H9 (cell line): ENCODE measurements around the gene GALNT5. TPM values are rescaled to one million over a fixed set of nuclear protein-coding genes. Genes with fewer than 3 reads are reported as not detected.

ENCODE experiments used
- DNase-seq: peaks from one replicate; pipeline ENCODE4 v3.0.0-alpha.2; 2017
- H2AFZ ChIP-seq: one replicate; pipeline ENCODE4 v1.6.1; 2013; ENCODE audit warnings: mild to moderate bottlenecking, low read length, control low read depth, moderate library complexity
- H2AK5ac ChIP-seq: 2 replicates; pipeline ENCODE4 v1.6.1; 2013; ENCODE audit warnings: low read length, control low read depth, mixed read lengths; ENCODE audit not compliant: insufficient read length
- H2BK120ac ChIP-seq: one replicate; pipeline ENCODE4 v1.6.1; 2013; ENCODE audit warnings: low read depth, mild to moderate bottlenecking, low read length, control low read depth, inconsistent platforms; ENCODE audit not compliant: poor library complexity, severe bottlenecking
- H2BK12ac ChIP-seq: 2 replicates; pipeline ENCODE4 v1.6.1; 2013; ENCODE audit warnings: low read length, control low read depth, mixed read lengths, low read depth; ENCODE audit not compliant: insufficient read length
- H2BK15ac ChIP-seq: 2 replicates; pipeline ENCODE4 v1.6.1; 2013; ENCODE audit warnings: low read depth, low read length, control low read depth
- H2BK20ac ChIP-seq: one replicate; pipeline ENCODE4 v1.6.1; 2013; ENCODE audit warnings: low read depth, mild to moderate bottlenecking, low read length, control low read depth, inconsistent platforms; ENCODE audit not compliant: poor library complexity, severe bottlenecking
- H2BK5ac ChIP-seq: 2 replicates; pipeline ENCODE4 v1.6.1; 2013; ENCODE audit warnings: low read length, control low read depth, mixed read lengths; ENCODE audit not compliant: insufficient read length
- H3K14ac ChIP-seq: 2 replicates; pipeline ENCODE4 v1.6.1; 2013; ENCODE audit warnings: low read length, control low read depth; ENCODE audit not compliant: insufficient read depth
- H3K18ac ChIP-seq: 2 replicates; pipeline ENCODE4 v1.6.1; 2013; ENCODE audit warnings: low read depth, mild to moderate bottlenecking, mixed read lengths, low read length, control low read depth; ENCODE audit not compliant: insufficient read length
- H3K23ac ChIP-seq: 2 replicates; pipeline ENCODE4 v1.6.1; 2013; ENCODE audit warnings: low read length, control low read depth, mixed read lengths, low read depth; ENCODE audit not compliant: insufficient read length
- H3K23me2 ChIP-seq: 2 replicates; pipeline ENCODE4 v1.6.1; 2013; ENCODE audit warnings: low read depth, mild to moderate bottlenecking, mixed read lengths, low read length, control low read depth; ENCODE audit not compliant: insufficient read length, poor library complexity, severe bottlenecking
- H3K27ac ChIP-seq: 2 replicates; pipeline ENCODE4 v1.5.1; 2013; ENCODE audit warnings: low read length, control low read depth, mixed read lengths, low read depth; ENCODE audit not compliant: insufficient read length
- H3K27me3 ChIP-seq: 2 replicates; pipeline ENCODE4 v1.6.1; 2013; ENCODE audit warnings: low read length, control low read depth, inconsistent platforms; ENCODE audit not compliant: insufficient read depth
- H3K4ac ChIP-seq: 2 replicates; pipeline ENCODE4 v1.6.1; 2013; ENCODE audit warnings: low read depth, mild to moderate bottlenecking, control low read depth, inconsistent platforms, low read length, moderate library complexity
- H3K4me1 ChIP-seq: 2 replicates; pipeline ENCODE4 v1.6.1; 2013; ENCODE audit warnings: low read length, control low read depth, inconsistent platforms; ENCODE audit not compliant: insufficient read depth
- H3K4me2 ChIP-seq: 2 replicates; pipeline ENCODE4 v1.6.1; 2013; ENCODE audit warnings: low read length, control low read depth, mixed read lengths; ENCODE audit not compliant: insufficient read length, insufficient read depth
- H3K56ac ChIP-seq: 2 replicates; pipeline ENCODE4 v1.6.1; 2013; ENCODE audit warnings: low read depth, mild to moderate bottlenecking, mixed read lengths, low read length, control low read depth; ENCODE audit not compliant: insufficient read length
- H3K79me1 ChIP-seq: 2 replicates; pipeline ENCODE4 v1.6.1; 2013; ENCODE audit warnings: low read depth, mild to moderate bottlenecking, moderate library complexity, low read length, control low read depth, inconsistent platforms; ENCODE audit not compliant: insufficient read depth, poor library complexity, severe bottlenecking
- H3K79me2 ChIP-seq: 2 replicates; pipeline ENCODE4 v1.6.1; 2013; ENCODE audit warnings: low read length, control low read depth, inconsistent platforms; ENCODE audit not compliant: insufficient read depth
- H3K9ac ChIP-seq: 2 replicates; pipeline ENCODE4 v1.6.1; 2013; ENCODE audit warnings: low read length, control low read depth, mixed read lengths; ENCODE audit not compliant: insufficient read length; ENCODE audit errors: extremely low read depth
- H3K9me3 ChIP-seq: one replicate; pipeline ENCODE4 v1.6.1; 2013; ENCODE audit warnings: low read depth, low read length, inconsistent platforms; ENCODE audit not compliant: control insufficient read depth
- H3T11ph ChIP-seq: one replicate; pipeline ENCODE4 v1.6.1; 2013; ENCODE audit warnings: mild to moderate bottlenecking, low read length, control low read depth, inconsistent platforms
- H4K20me1 ChIP-seq: one replicate; pipeline ENCODE4 v1.6.1; 2013; ENCODE audit not compliant: control insufficient read depth, insufficient read length, insufficient read depth
- H4K5ac ChIP-seq: 2 replicates; pipeline ENCODE4 v1.6.1; 2013; ENCODE audit warnings: low read depth, mild to moderate bottlenecking, mixed read lengths, low read length, control low read depth; ENCODE audit not compliant: insufficient read length
- H4K8ac ChIP-seq: replicated peaks from 2 replicates; pipeline ENCODE4 v1.6.1; 2013; ENCODE audit warnings: low read length, control low read depth, mixed read lengths, low read depth; ENCODE audit not compliant: insufficient read length
- H4K91ac ChIP-seq: 2 replicates; pipeline ENCODE4 v1.6.1; 2013; ENCODE audit warnings: low read depth, mild to moderate bottlenecking, moderate library complexity, mixed read lengths, low read length, control low read depth; ENCODE audit not compliant: insufficient read length
- H3K27ac Mint-ChIP-seq, 3 experiments: 2 replicates in 2 of 3; 3 replicates in 1 of 3; pipeline ENCODE4 v1.8.0; 2020 to 2021; ENCODE audit warnings: mixed read lengths in 3 of 3, mild to moderate bottlenecking in 1 of 3, moderate library complexity in 1 of 3
- H3K27me3 Mint-ChIP-seq: 2 replicates; pipeline ENCODE4 v1.8.0; 2021; ENCODE audit warnings: low read depth, mild to moderate bottlenecking, moderate library complexity, mixed read lengths
- H3K36me3 Mint-ChIP-seq, 3 experiments: 2 replicates in 2 of 3; 3 replicates in 1 of 3; pipeline ENCODE4 v1.8.0; 2020 to 2021; ENCODE audit warnings: low read depth in 3 of 3, mixed read lengths in 3 of 3; ENCODE audit not compliant: insufficient read depth in 1 of 3
- H3K4me1 Mint-ChIP-seq, 2 experiments: 2 replicates each; pipeline ENCODE4 v1.8.0; 2020; ENCODE audit warnings: mixed read lengths in 2 of 2
- H3K4me3 Mint-ChIP-seq, 2 experiments: 2 replicates in 1 of 2; 3 replicates in 1 of 2; pipeline ENCODE4 v1.8.0; 2020 to 2021; ENCODE audit warnings: mild to moderate bottlenecking in 2 of 2, mixed read lengths in 2 of 2, moderate library complexity in 1 of 2
- H3K9me3 Mint-ChIP-seq, 2 experiments: 2 replicates in 1 of 2; 3 replicates in 1 of 2; pipeline ENCODE4 v1.8.0; 2020; ENCODE audit warnings: mild to moderate bottlenecking in 2 of 2, mixed read lengths in 2 of 2, moderate library complexity in 1 of 2
- CTCF ChIP-seq: fragments of 200-600 bp; sonication (generic); conservative IDR thresholded peaks from 3 replicates; pipeline ENCODE4 v1.8.0; 2021; ENCODE audit warnings: antibody characterized with exemption, mild to moderate bottlenecking
- WGBS: extraction: QIAGEN DNeasy Blood & Tissue Kit; methylation state at CpG from one replicate; pipeline ENCODE4 v1.1.7; 2013; ENCODE audit warnings: missing lambda C conversion rate, low lambda C conversion rate, mixed read lengths; ENCODE audit not compliant: insufficient read length; ENCODE audit errors: extremely low coverage; 5-methylcytosine and 5-hydroxymethylcytosine counted together
- total RNA-seq: library from RNA; stranded (reverse); gene quantifications from 2 replicates; pipeline ENCODE4 v1.2.1, GENCODE V29; 2021

The GALNT5 gene
- total RNA-seq, 1 experiment from 2014 or later, result 0.17 TPM

GRCh38 chr2:157251932-157252331, 5.6 kb upstream of the GALNT5 start:
- WGBS, result no CpG with 5 or more reads among the region's 2 CpGs

More at GRCh38 chr2:157251932-157252331, 5.6 kb upstream of the GALNT5 start:
- Histone ChIP-seq H2BK15ac (no peak overlapping the region), H4K91ac (no peak overlapping the region), H3K4me2 (no peak overlapping the region), H2BK12ac (no peak overlapping the region), H2BK20ac (no peak overlapping the region), H3K79me1 (no peaks in the 10 kb centered on the region), H2AK5ac (no peak overlapping the region), H3K27me3 (no peaks in the 10 kb centered on the region), H2BK5ac (no peak overlapping the region), H4K8ac (no peak overlapping the region), H3K79me2 (no peaks in the 10 kb centered on the region), H3K4me1 (no peaks in the 10 kb centered on the region; the same call in 1 of the 2 replicates), H3T11ph (no peak overlapping the region), H3K56ac (no peak overlapping the region), H3K18ac (no peak overlapping the region), H2BK120ac (no peak overlapping the region), H3K9ac (no peak overlapping the region), H3K23ac (no peak overlapping the region), H3K27ac (no peak overlapping the region), H4K5ac (no peak overlapping the region), H3K4ac (no peak overlapping the region), H2AFZ (no peak overlapping the region), H3K14ac (no peak overlapping the region), H3K23me2 (no peaks in the 10 kb centered on the region), H3K9me3 (no peaks in the 10 kb centered on the region), H4K20me1 (no peaks in the 10 kb centered on the region)
- Mint-ChIP-seq H3K9me3 (no peaks in the 10 kb centered on the region), H3K4me3 (no peak overlapping the region), H3K27ac (no peak overlapping the region), H3K36me3 (no peaks in the 10 kb centered on the region), H3K4me1 (peaks cover 6 to 10% of the 10 kb centered on the region in 2 experiments), H3K27me3 (no peaks in the 10 kb centered on the region)
- DNase-seq, result no peak
- no peak for TF ChIP-seq CTCF
